HG03039 (cell line): ENCODE measurements around the gene STYK1.
"Not testable (repeated sequence)": the region's sequence is repeated elsewhere in the genome, so short reads cannot be mapped to it uniquely, and the experiment has no call there.

ENCODE experiments used
- ATAC-seq: cut with Tn5 transposase; IDR thresholded peaks from one replicate; pipeline ENCODE4 v1.9.1; 2021; ENCODE audit warnings: mild to moderate bottlenecking, moderate library complexity; ENCODE audit not compliant: unreplicated experiment

The STYK1 gene

GRCh38 chr12:10690906-10691305, 17.1 kb upstream of the STYK1 start:
- ATAC-seq, result no peak

GRCh38 chr12:10689146-10689545, 15.3 kb upstream of the STYK1 start:
- ATAC-seq, result no peak

GRCh38 chr12:10688042-10688441, 14.2 kb upstream of the STYK1 start:
- no peak for ATAC-seq

GRCh38 chr12:10672231-10672868, 1.5 kb downstream of the STYK1 start:
- no peak for ATAC-seq

- ATAC-seq, result no peak
Observed at GRCh38 chr12:10669533-10669932, 4.3 kb downstream of the STYK1 start.

GRCh38 chr12:10668526-10668925, 5.3 kb downstream of the STYK1 start:
- no peak for ATAC-seq

- ATAC-seq, result no peak
Observed at GRCh38 chr12:10667581-10667980, 6.3 kb downstream of the STYK1 start.

- no peak for ATAC-seq
Observed at GRCh38 chr12:10664499-10664898, 9.4 kb downstream of the STYK1 start.

- no peak for ATAC-seq
Observed at GRCh38 chr12:10663869-10664268, 10.0 kb downstream of the STYK1 start.

- ATAC-seq, result no peak
Observed at GRCh38 chr12:10661338-10661737, 12.5 kb downstream of the STYK1 start.

GRCh38 chr12:10654003-10654402, 19.8 kb downstream of the STYK1 start:
- ATAC-seq, result no peak

- no peak for ATAC-seq
Observed at GRCh38 chr12:10652192-10652591, 21.7 kb downstream of the STYK1 start.

GRCh38 chr12:10646576-10646975, 27.3 kb downstream of the STYK1 start:
- not testable (repeated sequence) for ATAC-seq

- ATAC-seq, result no peak
Observed at GRCh38 chr12:10645910-10646309, 27.9 kb downstream of the STYK1 start.

- no peak for ATAC-seq
Observed at GRCh38 chr12:10641735-10642500, 31.9 kb downstream of the STYK1 start.

GRCh38 chr12:10638728-10639127, 35.1 kb downstream of the STYK1 start:
- ATAC-seq, result no peak

- ATAC-seq, result no peak
Observed at GRCh38 chr12:10636611-10637010, 37.2 kb downstream of the STYK1 start.

GRCh38 chr12:10636124-10636523, 37.7 kb downstream of the STYK1 start:
- ATAC-seq, result no peak

- no peak for ATAC-seq
Observed at GRCh38 chr12:10635306-10635705, 38.5 kb downstream of the STYK1 start.

GRCh38 chr12:10634427-10634826, 39.4 kb downstream of the STYK1 start:
- ATAC-seq, result no peak

GRCh38 chr12:10633541-10633940, 40.3 kb downstream of the STYK1 start:
- ATAC-seq, result no peak

- ATAC-seq, result no peak
Observed at GRCh38 chr12:10632226-10632625, 41.6 kb downstream of the STYK1 start.

- ATAC-seq, result no peak
Observed at GRCh38 chr12:10624605-10625004, 49.2 kb downstream of the STYK1 start.
